GM12878 (cell line): ENCODE data around the gene ARL4D. TPM values are rescaled to one million over a fixed set of nuclear protein-coding genes. Genes with fewer than 3 reads are reported as not detected.

Experiments used
- BHLHE40 ChIP-seq, 2 experiments: fragments of 450-650 bp in 1 of 2; IDR thresholded peaks; 2 replicates each; pipeline ENCODE4 v1.6.1; 2011 to 2017; ENCODE audit warnings: low read depth in 2 of 2, borderline replicate concordance in 1 of 2, improper control_type of control experiment in 1 of 2, low read length in 1 of 2, mild to moderate bottlenecking in 1 of 2
- CEBPB ChIP-seq, 2 experiments: fragments of 150-350 bp in 1 of 2; IDR thresholded peaks; 2 replicates each; pipeline ENCODE4 v1.6.1; 2012 to 2014; ENCODE audit warnings: low read depth in 2 of 2, low read length in 2 of 2, borderline replicate concordance in 1 of 2, inconsistent platforms in 1 of 2
- E2F4 ChIP-seq: IDR thresholded peaks from 2 replicates; pipeline ENCODE4 v1.6.1; 2012; ENCODE audit warnings: low read depth, low read length, improper control_type of control experiment
- EP300 ChIP-seq, 2 experiments: fragments of 150-350 bp in 1 of 2; IDR thresholded peaks; 2 replicates each; pipeline ENCODE4 v1.6.1; 2011 to 2012; ENCODE audit warnings: low read depth in 2 of 2, low read length in 2 of 2, borderline replicate concordance in 1 of 2, improper control_type of control experiment in 1 of 2, inconsistent platforms in 1 of 2; ENCODE audit not compliant: control insufficient read depth in 1 of 2
- IKZF1 ChIP-seq: fragments of 450-650 bp; conservative IDR thresholded peaks from 2 replicates; pipeline ENCODE4 v1.6.1; 2017; ENCODE audit warnings: antibody characterized with exemption, mild to moderate bottlenecking
- MEF2A ChIP-seq: IDR thresholded peaks from 2 replicates; pipeline ENCODE4 v1.6.1; 2011; ENCODE audit warnings: low read depth, mild to moderate bottlenecking, low read length, moderate library complexity; ENCODE audit not compliant: insufficient read depth
- MTA2 ChIP-seq: fragments of 450-650 bp; IDR thresholded peaks from 2 replicates; pipeline ENCODE4 v1.6.1; 2016; ENCODE audit warnings: low read depth, mild to moderate bottlenecking, moderate library complexity
- MTA3 ChIP-seq: IDR thresholded peaks from 2 replicates; pipeline ENCODE4 v1.6.1; 2012; ENCODE audit warnings: low read length, inconsistent platforms, borderline replicate concordance
- NBN ChIP-seq: fragments of 450-650 bp; IDR thresholded peaks from 2 replicates; pipeline ENCODE4 v1.6.1; 2016
- NFIC ChIP-seq: IDR thresholded peaks from 2 replicates; pipeline ENCODE4 v1.6.1; 2012; ENCODE audit warnings: low read depth, mild to moderate bottlenecking, inconsistent platforms, low read length, moderate library complexity
- POLR2A ChIP-seq: IDR thresholded peaks from 2 replicates; pipeline ENCODE4 v1.6.1; 2011; ENCODE audit warnings: low read depth, mild to moderate bottlenecking, low read length
- POU2F2 ChIP-seq: IDR thresholded peaks from 3 replicates; pipeline ENCODE4 v1.6.1; 2011; ENCODE audit warnings: low read depth, mild to moderate bottlenecking, low read length, borderline replicate concordance
- PRDM15 ChIP-seq: fragments of 450-650 bp; formaldehyde crosslinking; IDR thresholded peaks from 2 replicates; pipeline ENCODE4 v1.4.0; 2020; ENCODE audit warnings: mild to moderate bottlenecking, moderate library complexity
- RELA ChIP-seq: fragments of 450-650 bp; IDR thresholded peaks from 2 replicates; pipeline ENCODE4 v1.8.0; 2014; ENCODE audit warnings: borderline replicate concordance; ENCODE audit not compliant: partially characterized antibody
- REST ChIP-seq: IDR thresholded peaks from 2 replicates; pipeline ENCODE4 v1.6.1; 2012; ENCODE audit warnings: mild to moderate bottlenecking, low read depth, low read length
- SP1 ChIP-seq: IDR thresholded peaks from one replicate; pipeline ENCODE4 v1.6.1; 2011; ENCODE audit warnings: low read depth, low read length
- TAF1 ChIP-seq: IDR thresholded peaks from 2 replicates; pipeline ENCODE4 v1.6.1; 2011; ENCODE audit warnings: mild to moderate bottlenecking, low read depth, low read length, borderline replicate concordance
- ZNF274 ChIP-seq: IDR thresholded peaks from one replicate; pipeline ENCODE4 v1.8.0; 2011; ENCODE audit not compliant: insufficient read length, insufficient read depth
- polyA plus RNA-seq, 11 experiments: library from polyadenylated mRNA; depleted of rRNA in 4 of 11; unstranded in 6 of 11; stranded (reverse) in 5 of 11; fragments of >200 nt; fragmentation: Nextera tagmentation in 4 of 11; fragmentation: Illumina TruSeq in 1 of 11; extraction: Ambion mirVana in 4 of 11; extraction: Trizol in 1 of 11; gene quantifications; 1 replicate in 1 of 11; 2 replicates in 10 of 11; pipeline versions ENCODE4 v1.2.1 to v1.2.3, GENCODE V29; 2011 to 2016; ENCODE audit warnings: inconsistent platforms in 2 of 11, missing spikeins in 2 of 11, low read depth in 1 of 11
- total RNA-seq, 4 experiments: library from RNA; depleted of rRNA in 3 of 4; stranded (reverse); fragments of >200 nt in 3 of 4; fragmentation: Illumina TruSeq in 1 of 4; extraction: Trizol in 1 of 4; gene quantifications; 2 replicates each; pipeline versions ENCODE4 v1.2.1 to v1.2.3, GENCODE V29; 2013 to 2021

ARL4D gene
- total and polyA plus RNA-seq, 10 of the 15 experiments (the other 5 are each of a cell fraction or from before 2014, with no cell fraction given) = 0.10 to 1.5 (median 0.75) TPM

- TF ChIP-seq PRDM15 (CRISPR knock-in tag) (no peak), REST (no peak), E2F4 (no peak), NFIC (0 out of 2 replicates have a peak, but pooled peaks have one; percentile 26), CEBPB (IDR thresholded peaks at IDR 0.05; ENCODE audit: borderline replicate concordance in 1 of 2, low read depth in 2 of 2, low read length in 2 of 2) (no peak), SP1 (no peak), IKZF1 (peak; percentile 88), POLR2A (peak; percentile 40; the same call in 1 of the 2 replicates), EP300 (IDR thresholded peaks at IDR 0.05; ENCODE audit: borderline replicate concordance in 1 of 2, control insufficient read depth in 1 of 2, low read depth in 2 of 2, low read length in 2 of 2) (no peak), NBN (0 out of 2 replicates have a peak, but pooled peaks have one; percentile 50), MTA3 (0 out of 2 replicates have a peak, but pooled peaks have one; percentile 59), ZNF274 (no peak), BHLHE40 (IDR thresholded peaks at IDR 0.05; ENCODE audit: borderline replicate concordance in 1 of 2, low read depth in 2 of 2, low read length in 1 of 2) (peak; percentile 5 to 31; a peak in 2 of 4 replicates), POU2F2 (no peak), MEF2A (no peak), RELA (no peak), MTA2 (peak; percentile 73), TAF1 (0 out of 2 replicates have a peak, but pooled peaks have one; percentile 12)
Measured at GRCh38 chr17:43372273-43372911, 26.4 kb upstream of the ARL4D start (continued).
